ENCODE data around the gene GSTM3. TPM values are rescaled to one million over a fixed set of nuclear protein-coding genes. Genes with fewer than 3 reads are reported as not detected.
"Not testable (repeated sequence)": the region's sequence is repeated elsewhere in the genome, so short reads cannot be mapped to it uniquely, and the experiment has no call there.

Gene GSTM3
- total RNA-seq, 2 donors from 2014 or later = 5.6 to 7.8 TPM

DNA sequence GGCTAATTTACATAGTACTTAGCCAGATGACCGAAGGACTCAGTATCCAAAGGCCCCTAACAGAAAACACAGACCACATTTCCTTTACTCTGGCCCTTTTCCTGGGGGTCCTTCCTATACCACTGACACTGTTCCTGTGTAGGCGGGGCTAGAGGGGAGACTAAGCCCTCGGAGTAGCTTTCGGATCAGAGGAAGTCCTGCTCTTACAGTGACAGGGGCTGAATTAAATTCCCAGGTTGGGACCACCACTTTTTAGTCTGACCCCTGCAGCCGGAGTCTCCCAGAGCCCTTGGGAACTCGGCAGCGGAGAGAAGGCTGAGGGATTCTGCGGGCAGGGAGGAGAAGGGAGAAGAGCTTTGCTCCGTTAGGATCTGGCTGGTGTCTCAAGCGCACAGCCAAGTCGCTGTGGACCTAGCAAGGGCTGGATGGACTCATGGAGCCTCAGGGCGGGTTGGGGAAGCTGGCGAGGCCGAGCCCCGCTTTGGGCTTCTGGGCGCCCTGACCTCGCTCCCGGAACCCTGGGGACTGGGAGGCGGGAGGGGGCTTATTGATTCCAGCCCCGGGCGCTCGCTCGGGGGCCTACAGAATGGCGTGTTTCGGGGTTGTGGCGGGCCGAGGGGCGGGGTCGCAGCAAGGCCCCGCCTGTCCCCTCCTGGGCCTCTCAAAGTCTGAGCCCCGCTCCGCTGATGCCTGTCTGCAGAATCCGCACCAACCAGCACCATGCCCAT lies 29.1 kb downstream of the GSTM3 start, which contains the start of gene GSTM5:
Gene GSTM5, plus strand, starts transcription at position 659 of the 728 bp plus-strand sequence. Its CDS starts 62 bp downstream, at position 721.
- not testable (repeated sequence) for ATAC-seq; H3K36me3 Mint-ChIP-seq (ENCODE audit: low read depth); DNase-seq; H3K4me1 Mint-ChIP-seq; H3K9me3 ChIP-seq (ENCODE audit: control insufficient read depth, low read length, poor library complexity, severe bottlenecking); H3K27ac Mint-ChIP-seq
- Mint-ChIP-seq H3K4me3 (peak within 1 kb of the TSS; percentile 28), H3K27me3 (peaks cover 41% of the 10 kb centered on the region)

DNA sequence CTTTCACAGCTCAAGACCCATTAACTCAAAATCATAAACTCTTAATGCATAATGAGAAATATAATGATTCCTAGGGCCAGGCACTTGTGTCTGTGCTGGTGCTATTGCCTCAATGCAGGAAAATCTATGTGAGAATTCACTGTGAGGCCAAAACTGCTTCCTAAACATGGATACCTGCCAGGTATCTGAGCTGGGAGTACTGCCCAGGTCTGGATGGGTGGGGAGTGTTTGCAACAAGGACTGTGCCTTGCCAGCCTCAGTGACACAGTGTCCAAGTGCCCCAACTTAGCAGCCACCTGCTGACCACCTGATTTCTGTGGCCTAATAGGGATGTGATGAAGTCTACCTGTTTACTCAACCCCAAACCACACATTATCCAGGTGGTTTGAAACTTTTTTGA lies 31.0 kb downstream of the GSTM3 start:
- H3K27ac Mint-ChIP-seq = not testable (repeated sequence)

DNA sequence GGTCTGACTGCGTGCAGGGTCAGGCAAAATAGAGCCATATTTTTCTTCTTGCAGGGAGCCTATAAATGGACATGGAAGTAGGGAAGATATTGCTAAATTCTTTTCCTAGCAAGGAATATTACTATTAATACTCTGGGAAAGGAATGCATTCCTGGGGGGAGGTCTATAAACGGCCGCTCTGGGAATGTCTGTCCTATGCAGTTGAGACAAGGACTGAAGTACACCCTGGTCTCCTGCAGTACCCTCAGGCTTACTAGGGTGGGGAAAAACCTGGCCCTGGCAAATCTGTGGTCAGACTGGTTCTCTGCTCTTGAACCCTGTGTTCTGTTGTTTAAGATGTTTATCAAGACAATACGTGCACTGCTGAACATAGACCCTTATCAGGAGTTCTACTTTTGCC lies 31.9 kb downstream of the GSTM3 start:
- not testable (repeated sequence) for H3K36me3 Mint-ChIP-seq (ENCODE audit: low read depth); H3K27ac Mint-ChIP-seq; ATAC-seq

More for the DNA sequence above, 31.0 kb downstream of the GSTM3 start:
- not testable (repeated sequence) for DNase-seq; ATAC-seq; H3K36me3 Mint-ChIP-seq (ENCODE audit: low read depth); H3K9me3 ChIP-seq (ENCODE audit: control insufficient read depth, low read length, poor library complexity, severe bottlenecking); H3K4me3 Mint-ChIP-seq; H3K4me1 Mint-ChIP-seq
- H3K27me3 Mint-ChIP-seq = peaks cover 23% of the 10 kb centered on the region

DNA sequence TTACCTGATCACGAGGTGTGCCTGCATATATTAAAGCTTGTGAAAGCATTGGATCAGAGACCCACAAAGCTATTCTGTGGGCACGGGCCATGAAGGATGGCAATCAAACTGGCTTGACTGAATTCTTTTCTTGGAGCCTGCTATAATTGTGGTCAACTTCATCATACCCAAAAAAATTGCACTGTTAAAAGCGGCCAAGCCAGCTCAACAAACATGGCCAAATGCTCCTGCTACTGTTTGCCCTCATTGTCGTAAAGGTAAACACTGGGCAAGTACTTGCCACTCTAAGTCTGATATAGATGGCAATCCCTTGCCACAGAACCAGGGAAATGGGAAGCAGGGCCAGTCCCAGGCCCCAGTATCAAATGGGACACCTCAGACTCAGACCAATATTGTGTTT lies 35.4 kb downstream of the GSTM3 start:
- Mint-ChIP-seq H3K27ac (no peak overlapping the region), H3K4me3 (no peak overlapping the region), H3K4me1 (no peaks in the 10 kb centered on the region), H3K36me3 (ENCODE audit: low read depth) (peaks cover 3% of the 10 kb centered on the region), H3K27me3 (peaks cover 15% of the 10 kb centered on the region)
- H3K9me3 ChIP-seq (ENCODE audit: control insufficient read depth, low read length, poor library complexity, severe bottlenecking) = no peaks in the 10 kb centered on the region
- ATAC-seq = no peak
- no peak for DNase-seq

More for the DNA sequence above, 31.9 kb downstream of the GSTM3 start:
- H3K27me3 Mint-ChIP-seq = peaks cover 16% of the 10 kb centered on the region
- not testable (repeated sequence) for H3K9me3 ChIP-seq (ENCODE audit: control insufficient read depth, low read length, poor library complexity, severe bottlenecking); DNase-seq; H3K4me1 Mint-ChIP-seq; H3K4me3 Mint-ChIP-seq

DNA sequence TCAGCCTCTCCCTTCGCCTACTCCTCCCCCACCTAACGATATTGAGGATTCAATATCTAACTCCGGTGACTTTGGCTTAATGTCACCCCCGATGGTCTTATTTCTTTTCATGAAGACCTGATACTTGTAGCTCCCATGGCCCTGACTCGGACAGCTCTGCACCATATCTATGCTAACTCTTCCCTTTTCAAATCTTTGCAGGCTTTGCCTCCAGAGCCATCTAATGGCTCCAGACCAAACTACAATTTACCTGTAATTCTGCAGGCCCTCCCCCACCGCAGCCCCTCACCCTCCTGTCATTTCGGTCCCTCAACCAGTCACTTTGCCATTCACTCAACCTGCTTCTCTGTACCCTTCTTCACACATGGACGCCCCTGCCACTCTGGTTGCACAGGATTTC lies 36.7 kb downstream of the GSTM3 start:
- ATAC-seq (no peak), DNase-seq (no peak)
- H3K4me1 Mint-ChIP-seq = no peaks in the 10 kb centered on the region
- peaks cover 3% of the 10 kb centered on the region for H3K36me3 Mint-ChIP-seq (ENCODE audit: low read depth)
- no peak overlapping the region for H3K4me3 Mint-ChIP-seq
- peaks cover 15% of the 10 kb centered on the region for H3K27me3 Mint-ChIP-seq
- H3K9me3 ChIP-seq (ENCODE audit: control insufficient read depth, low read length, poor library complexity, severe bottlenecking) = no peaks in the 10 kb centered on the region
- H3K27ac Mint-ChIP-seq = no peak overlapping the region

DNA sequence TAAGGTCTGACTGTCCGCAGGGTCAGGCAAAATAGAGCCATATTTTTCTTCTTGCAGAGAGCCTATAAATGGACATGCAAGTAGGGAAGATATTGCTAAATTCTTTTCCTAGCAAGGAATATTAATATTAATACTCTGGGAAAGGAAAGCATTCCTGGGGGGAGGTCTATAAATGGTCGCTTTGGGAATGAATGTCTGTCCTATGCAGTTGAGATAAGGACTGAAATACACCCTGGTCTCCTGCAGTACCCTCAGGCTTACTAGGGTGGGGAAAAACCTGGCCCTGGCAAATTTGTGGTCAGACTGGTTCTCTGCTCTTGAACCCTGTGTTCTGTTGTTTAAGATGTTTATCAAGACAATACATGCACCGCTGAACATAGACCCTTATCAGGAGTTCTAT lies 37.9 kb downstream of the GSTM3 start:
- not testable (repeated sequence) for H3K4me1 Mint-ChIP-seq; ATAC-seq; H3K36me3 Mint-ChIP-seq (ENCODE audit: low read depth); H3K9me3 ChIP-seq (ENCODE audit: control insufficient read depth, low read length, poor library complexity, severe bottlenecking); DNase-seq; H3K4me3 Mint-ChIP-seq; H3K27ac Mint-ChIP-seq
- peaks cover 15% of the 10 kb centered on the region for H3K27me3 Mint-ChIP-seq

DNA sequence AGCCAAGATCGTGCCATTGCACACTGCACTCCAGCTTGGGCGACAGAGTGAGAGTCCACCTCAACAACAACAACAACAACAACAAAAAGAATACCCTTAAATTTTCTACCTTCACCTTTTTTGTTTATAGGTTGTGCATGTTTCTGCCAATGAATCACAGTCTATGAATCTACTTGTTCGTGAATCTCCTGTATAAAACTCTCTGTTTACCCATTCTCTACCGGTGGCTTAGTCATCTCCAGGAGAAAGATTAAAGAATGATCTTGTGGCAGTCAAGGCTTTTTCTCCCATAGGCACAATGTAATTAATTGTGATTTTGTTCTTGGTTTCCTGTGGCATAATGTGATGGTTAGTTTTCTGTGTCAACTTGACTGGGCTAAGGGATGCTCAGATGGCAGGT lies 43.0 kb downstream of the GSTM3 start:
- H3K4me1 Mint-ChIP-seq; H3K4me3 Mint-ChIP-seq; ATAC-seq; DNase-seq; H3K27ac Mint-ChIP-seq; H3K9me3 ChIP-seq (ENCODE audit: control insufficient read depth, low read length, poor library complexity, severe bottlenecking); H3K27me3 Mint-ChIP-seq; H3K36me3 Mint-ChIP-seq (ENCODE audit: low read depth): not testable (repeated sequence)

DNA sequence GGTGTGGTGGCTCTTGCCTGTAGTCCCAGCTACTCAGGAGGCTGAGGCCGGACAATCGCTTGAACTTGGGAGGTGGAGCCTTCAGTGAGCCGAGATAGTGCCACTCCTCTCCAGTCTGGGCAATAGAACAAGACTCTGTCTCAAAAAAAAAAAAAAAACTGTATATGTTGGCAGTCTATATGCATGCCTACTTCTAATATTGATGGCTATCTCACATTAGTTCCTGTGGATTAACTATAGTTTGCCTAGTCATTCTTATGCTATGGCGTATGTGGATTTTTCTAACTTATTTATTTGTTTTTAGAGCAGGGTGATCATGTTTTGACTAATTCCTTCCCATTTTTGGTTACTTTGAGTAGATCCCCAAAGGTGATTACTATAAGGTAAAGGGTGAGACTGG lies 43.8 kb downstream of the GSTM3 start:
- no peaks in the 10 kb centered on the region for H3K9me3 ChIP-seq (ENCODE audit: control insufficient read depth, low read length, poor library complexity, severe bottlenecking)
- ATAC-seq (no peak), DNase-seq (no peak)
- no peak overlapping the region for H3K27ac Mint-ChIP-seq
- H3K4me1 Mint-ChIP-seq = no peaks in the 10 kb centered on the region
- no peaks in the 10 kb centered on the region for H3K36me3 Mint-ChIP-seq (ENCODE audit: low read depth)
- no peaks in the 10 kb centered on the region for H3K27me3 Mint-ChIP-seq
- no peak overlapping the region for H3K4me3 Mint-ChIP-seq

DNA sequence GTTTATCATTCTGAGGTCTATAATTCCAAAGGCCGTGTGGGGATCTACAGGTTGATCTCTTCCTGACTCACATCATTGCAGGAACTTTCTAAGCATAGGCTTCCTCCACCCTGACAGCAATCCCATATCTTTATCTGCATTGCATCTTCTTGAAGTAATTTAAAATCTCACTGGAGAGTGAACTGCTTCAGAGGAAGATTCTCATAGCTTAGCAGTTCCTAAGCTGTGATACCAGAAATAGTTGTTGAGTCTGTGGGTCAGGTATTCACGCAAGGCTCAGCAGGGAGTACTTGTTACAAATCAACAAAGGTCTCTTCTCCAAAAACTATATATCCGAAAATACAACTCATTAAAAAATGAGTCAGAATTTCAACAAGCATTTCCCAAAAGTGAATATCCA lies 45.7 kb downstream of the GSTM3 start:
- not testable (repeated sequence) for ATAC-seq; H3K4me1 Mint-ChIP-seq; H3K4me3 Mint-ChIP-seq; H3K27me3 Mint-ChIP-seq; H3K36me3 Mint-ChIP-seq (ENCODE audit: low read depth); H3K27ac Mint-ChIP-seq; H3K9me3 ChIP-seq (ENCODE audit: control insufficient read depth, low read length, poor library complexity, severe bottlenecking); DNase-seq

DNA sequence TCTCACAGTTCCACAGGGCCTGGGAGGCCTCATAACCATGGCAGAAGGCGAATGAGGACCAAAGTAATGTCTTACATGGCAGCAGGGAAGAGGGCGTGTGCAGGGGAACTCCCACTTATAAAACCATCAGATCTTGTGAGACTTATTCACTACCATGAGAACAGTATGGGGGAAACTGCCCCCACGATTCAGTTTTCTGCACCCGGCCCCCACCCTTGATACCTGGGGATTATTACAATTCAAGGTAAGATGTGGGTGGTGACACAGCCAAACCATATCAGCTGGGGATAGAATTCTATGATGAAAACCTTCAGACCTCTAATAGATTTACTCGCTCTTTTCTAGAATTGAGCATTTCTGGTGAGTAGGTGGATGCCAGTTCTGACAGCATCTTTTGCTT lies 46.4 kb downstream of the GSTM3 start:
- ATAC-seq; H3K27ac Mint-ChIP-seq; DNase-seq; H3K27me3 Mint-ChIP-seq; H3K9me3 ChIP-seq (ENCODE audit: control insufficient read depth, low read length, poor library complexity, severe bottlenecking); H3K4me1 Mint-ChIP-seq; H3K4me3 Mint-ChIP-seq; H3K36me3 Mint-ChIP-seq (ENCODE audit: low read depth): not testable (repeated sequence)

DNA sequence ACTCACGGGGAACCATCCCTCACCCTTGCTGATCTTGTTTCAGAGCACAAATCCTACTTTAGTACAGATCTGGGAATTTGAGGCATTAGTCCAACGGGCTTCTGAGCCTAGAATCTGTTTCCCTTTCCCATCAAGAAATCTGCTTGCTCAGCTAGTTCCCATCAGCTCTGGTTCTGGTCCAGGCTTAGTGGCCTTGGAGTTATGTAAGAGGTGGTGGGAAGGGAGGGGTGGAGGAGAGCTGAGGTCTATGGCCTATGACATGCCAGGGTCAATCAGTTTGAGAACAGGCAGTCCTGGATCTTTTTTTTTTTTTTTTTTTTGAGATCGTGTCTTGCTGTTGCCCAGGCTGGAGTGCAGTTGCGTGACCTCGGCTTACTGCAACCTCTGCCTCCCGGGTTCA lies 49.1 kb downstream of the GSTM3 start:
- no peaks in the 10 kb centered on the region for H3K9me3 ChIP-seq (ENCODE audit: control insufficient read depth, low read length, poor library complexity, severe bottlenecking)
- Mint-ChIP-seq H3K4me3 (no peak overlapping the region), H3K27ac (no peak overlapping the region), H3K27me3 (no peaks in the 10 kb centered on the region), H3K4me1 (no peaks in the 10 kb centered on the region), H3K36me3 (ENCODE audit: low read depth) (no peaks in the 10 kb centered on the region)
- ATAC-seq (no peak), DNase-seq (no peak)

DNA sequence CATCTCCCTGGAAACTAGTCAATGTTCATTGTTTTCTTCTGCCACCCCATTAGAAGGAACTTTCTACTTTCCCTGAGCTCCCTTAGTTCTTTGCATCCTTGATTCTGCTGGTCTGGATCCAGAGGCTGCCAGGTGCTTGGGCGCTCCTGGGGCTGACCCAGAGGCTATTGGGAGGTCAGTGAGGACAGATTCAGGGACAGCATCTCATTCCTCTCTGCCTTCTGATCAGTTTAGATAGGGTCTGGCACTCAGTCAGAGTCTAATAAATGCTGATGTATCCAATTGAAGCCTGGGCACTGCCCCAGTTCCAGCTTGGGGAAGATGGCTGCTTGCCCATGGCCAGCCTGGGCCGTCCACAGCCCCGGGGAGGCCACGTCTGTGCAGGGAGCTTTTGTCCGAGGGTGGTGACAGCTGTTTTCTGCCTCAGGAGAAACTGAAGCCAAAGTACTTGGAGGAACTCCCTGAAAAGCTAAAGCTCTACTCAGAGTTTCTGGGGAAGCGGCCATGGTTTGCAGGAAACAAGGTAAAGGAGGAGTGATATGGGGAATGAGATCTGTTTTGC lies 50.9 kb downstream of the GSTM3 start:
- Mint-ChIP-seq H3K4me1 (no peaks in the 10 kb centered on the region), H3K27ac (no peak overlapping the region), H3K36me3 (ENCODE audit: low read depth) (no peaks in the 10 kb centered on the region), H3K27me3 (no peaks in the 10 kb centered on the region), H3K4me3 (no peak overlapping the region)
- DNase-seq (no peak), ATAC-seq (no peak)
- no peaks in the 10 kb centered on the region for H3K9me3 ChIP-seq (ENCODE audit: control insufficient read depth, low read length, poor library complexity, severe bottlenecking)

DNA sequence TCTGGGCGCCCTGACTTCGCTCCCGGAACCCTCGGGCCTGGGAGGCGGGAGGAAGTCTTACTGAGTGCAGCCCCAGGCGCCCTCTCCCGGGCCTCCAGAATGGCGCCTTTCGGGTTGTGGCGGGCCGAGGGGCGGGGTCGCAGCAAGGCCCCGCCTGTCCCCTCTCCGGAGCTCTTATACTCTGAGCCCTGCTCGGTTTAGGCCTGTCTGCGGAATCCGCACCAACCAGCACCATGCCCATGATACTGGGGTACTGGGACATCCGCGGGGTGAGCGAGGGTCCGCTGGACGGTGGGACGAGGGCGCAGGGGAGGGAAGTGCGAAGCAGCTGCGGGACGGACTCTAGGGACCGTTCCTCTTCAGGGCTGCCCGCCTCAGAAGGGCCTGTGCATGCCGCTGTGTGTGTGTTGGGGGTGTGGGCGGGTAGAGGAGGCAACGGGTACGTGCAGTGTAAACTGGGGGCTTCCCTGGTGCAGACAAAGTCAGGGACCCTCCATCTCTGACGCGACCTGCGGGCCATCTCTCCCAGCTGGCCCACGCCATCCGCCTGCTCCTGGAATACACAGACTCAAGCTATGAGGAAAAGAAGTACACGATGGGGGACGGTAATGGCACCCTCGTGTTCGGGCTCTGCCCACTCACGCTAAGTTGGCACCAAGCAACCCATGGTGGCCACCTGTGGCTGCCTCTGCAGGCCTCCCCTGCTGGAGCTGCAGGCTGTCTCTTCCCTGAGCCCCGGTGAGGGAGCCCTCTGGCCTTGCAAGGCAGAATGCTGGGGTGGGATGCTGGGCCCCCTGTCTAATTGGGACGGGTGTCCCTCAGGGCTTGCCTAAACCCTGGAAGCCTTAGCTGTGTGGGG lies 53.0 kb downstream of the GSTM3 start, which contains the start of gene GSTM1:
Gene GSTM1, plus strand, starts transcription at position 177 of the 859 bp plus-strand sequence. Its CDS starts 57 bp downstream, at position 234.
- H3K27ac Mint-ChIP-seq = no peak within 1 kb of the TSS
- no peak for DNase-seq
- H3K4me3 Mint-ChIP-seq = no peak within 1 kb of the TSS
- H3K36me3 Mint-ChIP-seq (ENCODE audit: low read depth) = no peaks in the 10 kb centered on the region
- no peaks in the 10 kb centered on the region for H3K4me1 Mint-ChIP-seq
- H3K9me3 ChIP-seq (ENCODE audit: control insufficient read depth, low read length, poor library complexity, severe bottlenecking) = no peaks in the 10 kb centered on the region
- H3K27me3 Mint-ChIP-seq = no peaks in the 10 kb centered on the region
- ATAC-seq = no peak
